ENCODE results near the gene CCR1. TPM values are rescaled to one million over a fixed set of nuclear protein-coding genes. Genes with fewer than 3 reads are reported as not detected.

Gene CCR1
- polyA plus RNA-seq, 1 donor from 2014 or later = not detected

- Histone ChIP-seq H3K4me3 (ENCODE audit: low read length) (no peak within 1 kb of the TSS), H3F3A (ENCODE audit: insufficient read depth, low read length, poor library complexity, severe bottlenecking) (no peaks in the 10 kb centered on the region), H3K9me3 (ENCODE audit: low read length) (no peaks in the 10 kb centered on the region), H3K27me3 (ENCODE audit: insufficient read depth, low read depth, low read length) (no peaks in the 10 kb centered on the region), H3K4me2 (ENCODE audit: low read length) (no peak within 1 kb of the TSS), H3K36me3 (ENCODE audit: insufficient read depth, low read length) (no peaks in the 10 kb centered on the region), H3K79me2 (replicated peaks; ENCODE audit: insufficient read depth, low read length) (no peaks in the 10 kb centered on the region), H4K20me1 (ENCODE audit: insufficient read depth) (no peaks in the 10 kb centered on the region), H3K27ac (ENCODE audit: low read length) (no peak within 1 kb of the TSS), H3K9me2 (ENCODE audit: insufficient read depth, low read length) (no peaks in the 10 kb centered on the region), H3K9ac (ENCODE audit: low read length) (no peak within 1 kb of the TSS), H2AFZ (ENCODE audit: low read depth, low read length) (no peak within 1 kb of the TSS)
- no peak for TF ChIP-seq TAF1 (IDR thresholded peaks at IDR 0.05; ENCODE audit: low read depth)
- no peak for TF ChIP-seq REST (IDR thresholded peaks at IDR 0.05; ENCODE audit: borderline replicate concordance)
- TF ChIP-seq MXI1 (conservative IDR thresholded peaks at IDR 0.05; ENCODE audit: poor library complexity, severe bottlenecking) = no peak
- no peak for TF ChIP-seq EP300 (conservative IDR thresholded peaks at IDR 0.05; ENCODE audit: poor library complexity, severe bottlenecking)
- TF ChIP-seq POLR2AphosphoS5 (IDR thresholded peaks at IDR 0.05) = no peak
- no peak for TF ChIP-seq EZH2 (IDR thresholded peaks at IDR 0.05; ENCODE audit: borderline replicate concordance, insufficient read depth, low read length, poor library complexity, severe bottlenecking)
- TF ChIP-seq RAD21 (conservative IDR thresholded peaks at IDR 0.05) = no peak
- TF ChIP-seq CTCF (IDR thresholded peaks at IDR 0.05; ENCODE audit: poor library complexity, severe bottlenecking) = no peak
- TF ChIP-seq SMC3 (conservative IDR thresholded peaks at IDR 0.05; ENCODE audit: poor library complexity) = no peak
These were observed 34.0 kb upstream of the CCR1 start, which contains the start of gene CCR3 for GRCh38 chr3:46242120-46242519. TSS of gene CCR3 (plus strand) at chr3:46242460. CDS start at chr3:46265159, 22,699 bp downstream.

GRCh38 chr3:46239952-46240351 is 31.8 kb upstream of the CCR1 start:
- Histone ChIP-seq H3K9me2 (ENCODE audit: insufficient read depth, low read length) (no peaks in the 10 kb centered on the region), H3F3A (ENCODE audit: insufficient read depth, low read length, poor library complexity, severe bottlenecking) (no peaks in the 10 kb centered on the region), H3K9me3 (ENCODE audit: low read length) (no peaks in the 10 kb centered on the region), H3K36me3 (ENCODE audit: insufficient read depth, low read length) (no peaks in the 10 kb centered on the region), H3K27me3 (ENCODE audit: insufficient read depth, low read depth, low read length) (no peaks in the 10 kb centered on the region), H3K9ac (ENCODE audit: low read length) (no peak overlapping the region), H3K79me2 (replicated peaks; ENCODE audit: insufficient read depth, low read length) (no peaks in the 10 kb centered on the region), H3K4me3 (ENCODE audit: low read length) (no peak overlapping the region), H3K4me2 (ENCODE audit: low read length) (no peak overlapping the region), H3K27ac (ENCODE audit: low read length) (no peak overlapping the region), H2AFZ (ENCODE audit: low read depth, low read length) (no peak overlapping the region), H4K20me1 (ENCODE audit: insufficient read depth) (no peaks in the 10 kb centered on the region)
- TF ChIP-seq RAD21 (conservative IDR thresholded peaks at IDR 0.05) (no peak), CTCF (IDR thresholded peaks at IDR 0.05; ENCODE audit: poor library complexity, severe bottlenecking) (no peak), TAF1 (IDR thresholded peaks at IDR 0.05; ENCODE audit: low read depth) (no peak), MXI1 (conservative IDR thresholded peaks at IDR 0.05; ENCODE audit: poor library complexity, severe bottlenecking) (no peak), EP300 (conservative IDR thresholded peaks at IDR 0.05; ENCODE audit: poor library complexity, severe bottlenecking) (no peak), REST (IDR thresholded peaks at IDR 0.05; ENCODE audit: borderline replicate concordance) (no peak), POLR2AphosphoS5 (IDR thresholded peaks at IDR 0.05) (no peak), EZH2 (IDR thresholded peaks at IDR 0.05; ENCODE audit: borderline replicate concordance, insufficient read depth, low read length, poor library complexity, severe bottlenecking) (no peak), SMC3 (conservative IDR thresholded peaks at IDR 0.05; ENCODE audit: poor library complexity) (no peak)
